ENCODE measurements around the gene CREB3L2.

CREB3L2 gene

GRCh38 chr7:138027100-138027499, 25.2 kb upstream of the CREB3L2 start:
- H3K27ac ChIP-seq: no peak overlapping the region
- no peak for TF ChIP-seq CTCF (IDR thresholded peaks at IDR 0.05; ENCODE audit: low read depth, low read length)
- no peak overlapping the region for H3K4me3 ChIP-seq (ENCODE audit: low read depth, low read length)
- H3K27me3 ChIP-seq (ENCODE audit: insufficient read depth, low read depth, severe bottlenecking): no peaks in the 10 kb centered on the region
- no peak for DNase-seq
- no peaks in the 10 kb centered on the region for H3K36me3 ChIP-seq
- H3K9me3 ChIP-seq (ENCODE audit: severe bottlenecking): no peaks in the 10 kb centered on the region

- H3K36me3 ChIP-seq: no peaks in the 10 kb centered on the region
- TF ChIP-seq CTCF (IDR thresholded peaks at IDR 0.05; ENCODE audit: low read depth, low read length): no peak
Observed at GRCh38 chr7:138025215-138026186, 23.6 kb upstream of the CREB3L2 start.

GRCh38 chr7:138024765-138025164, 22.9 kb upstream of the CREB3L2 start:
- Histone ChIP-seq H3K27me3 (ENCODE audit: insufficient read depth, low read depth, severe bottlenecking) (no peaks in the 10 kb centered on the region), H3K36me3 (no peaks in the 10 kb centered on the region), H3K4me3 (ENCODE audit: low read depth, low read length) (no peak overlapping the region), H3K9me3 (ENCODE audit: severe bottlenecking) (no peaks in the 10 kb centered on the region), H3K27ac (no peak overlapping the region)
- no peak for DNase-seq
- no peak for TF ChIP-seq CTCF (IDR thresholded peaks at IDR 0.05; ENCODE audit: low read depth, low read length)

More at GRCh38 chr7:138025215-138026186, 23.6 kb upstream of the CREB3L2 start:
- DNase-seq: no peak
- H3K27me3 ChIP-seq (ENCODE audit: insufficient read depth, low read depth, severe bottlenecking): no peaks in the 10 kb centered on the region
- H3K4me3 ChIP-seq (ENCODE audit: low read depth, low read length): no peak overlapping the region
- H3K9me3 ChIP-seq (ENCODE audit: severe bottlenecking): no peaks in the 10 kb centered on the region
- H3K27ac ChIP-seq: no peak overlapping the region

GRCh38 chr7:138024343-138024691, 22.4 kb upstream of the CREB3L2 start:
- no peak for TF ChIP-seq CTCF (IDR thresholded peaks at IDR 0.05; ENCODE audit: low read depth, low read length)
- no peak for DNase-seq
- H3K36me3 ChIP-seq: no peaks in the 10 kb centered on the region
- no peaks in the 10 kb centered on the region for H3K27me3 ChIP-seq (ENCODE audit: insufficient read depth, low read depth, severe bottlenecking)
- no peak overlapping the region for H3K4me3 ChIP-seq (ENCODE audit: low read depth, low read length)
- no peaks in the 10 kb centered on the region for H3K9me3 ChIP-seq (ENCODE audit: severe bottlenecking)
- H3K27ac ChIP-seq: no peak overlapping the region

- Histone ChIP-seq H3K27ac (no peak overlapping the region), H3K9me3 (ENCODE audit: severe bottlenecking) (no peaks in the 10 kb centered on the region), H3K36me3 (no peaks in the 10 kb centered on the region), H3K27me3 (ENCODE audit: insufficient read depth, low read depth, severe bottlenecking) (no peaks in the 10 kb centered on the region), H3K4me3 (ENCODE audit: low read depth, low read length) (no peak overlapping the region)
- no peak for TF ChIP-seq CTCF (IDR thresholded peaks at IDR 0.05; ENCODE audit: low read depth, low read length)
- DNase-seq: no peak
Observed at GRCh38 chr7:138023618-138024342, 21.9 kb upstream of the CREB3L2 start.
